Neural crest cell (in vitro differentiated cells): ENCODE data around the gene MEF2C. TPM values are rescaled to one million over a fixed set of nuclear protein-coding genes. Genes with fewer than 3 reads are reported as not detected.
A peak's percentile ranks its signal among the peaks of the same experiment; 100 is the strongest.

Experiments used
- DNase-seq: peaks from one replicate; pipeline ENCODE4 v3.0.0; 2021; ENCODE audit warnings: low read depth, mixed read lengths, low spot score
- H3K27ac Mint-ChIP-seq: one replicate; pipeline ENCODE4 v1.8.0; 2021; ENCODE audit warnings: mild to moderate bottlenecking, mixed read lengths; ENCODE audit not compliant: unreplicated experiment
- H3K27me3 Mint-ChIP-seq: 2 replicates; pipeline ENCODE4 v1.8.0; 2021; ENCODE audit warnings: low read depth, mild to moderate bottlenecking, mixed read lengths
- H3K36me3 Mint-ChIP-seq: 2 replicates; pipeline ENCODE4 v1.8.0; 2021; ENCODE audit warnings: low read depth, mild to moderate bottlenecking, mixed read lengths
- H3K4me1 Mint-ChIP-seq: 2 replicates; pipeline ENCODE4 v1.8.0; 2021; ENCODE audit warnings: mixed read lengths
- H3K4me3 Mint-ChIP-seq: one replicate; pipeline ENCODE4 v1.8.0; 2021; ENCODE audit warnings: mild to moderate bottlenecking, mixed read lengths
- H3K9me3 Mint-ChIP-seq: 2 replicates; pipeline ENCODE4 v1.8.0; 2021; ENCODE audit warnings: mixed read lengths
- CTCF ChIP-seq: fragments of 200-600 bp; sonication (generic); conservative IDR thresholded peaks from 2 replicates; pipeline ENCODE4 v1.5.0; 2021; ENCODE audit warnings: antibody characterized with exemption, mild to moderate bottlenecking
- total RNA-seq: library from RNA; stranded (reverse); gene quantifications from 2 replicates; pipeline ENCODE4 v1.2.1, GENCODE V29; 2021

Gene MEF2C
- total RNA-seq, 1 donor from 2014 or later: 46.0 TPM

GRCh38 chr5:88669371-88670050 lies 213.5 kb downstream of the MEF2C start:
- Mint-ChIP-seq H3K4me1 (peaks cover 63% of the 10 kb centered on the region), H3K36me3 (peaks cover 10% of the 10 kb centered on the region), H3K27me3 (peaks cover 93% of the 10 kb centered on the region), H3K27ac (no peak overlapping the region), H3K9me3 (no peaks in the 10 kb centered on the region), H3K4me3 (peak overlapping the region; percentile 93)
- no peak for TF ChIP-seq CTCF
- DNase-seq: no peak

GRCh38 chr5:88667496-88668201 lies 215.3 kb downstream of the MEF2C start:
- peaks cover 71% of the 10 kb centered on the region for H3K4me1 Mint-ChIP-seq
- TF ChIP-seq CTCF: no peak
- no peak for DNase-seq
- peaks cover 10% of the 10 kb centered on the region for H3K36me3 Mint-ChIP-seq
- H3K4me3 Mint-ChIP-seq: peak overlapping the region; percentile 93
- no peaks in the 10 kb centered on the region for H3K9me3 Mint-ChIP-seq
- peak overlapping the region; percentile 4 for H3K27ac Mint-ChIP-seq
- H3K27me3 Mint-ChIP-seq: peaks cover 88% of the 10 kb centered on the region
